Fibroblast of skin of right quadriceps (primary cell): ENCODE data around the gene TFF2.

ENCODE experiments used
- DNase-seq: peaks from one replicate; pipeline ENCODE4 v3.0.0-alpha.2; 2013

The TFF2 gene, protein sequence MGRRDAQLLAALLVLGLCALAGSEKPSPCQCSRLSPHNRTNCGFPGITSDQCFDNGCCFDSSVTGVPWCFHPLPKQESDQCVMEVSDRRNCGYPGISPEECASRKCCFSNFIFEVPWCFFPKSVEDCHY

DNA sequence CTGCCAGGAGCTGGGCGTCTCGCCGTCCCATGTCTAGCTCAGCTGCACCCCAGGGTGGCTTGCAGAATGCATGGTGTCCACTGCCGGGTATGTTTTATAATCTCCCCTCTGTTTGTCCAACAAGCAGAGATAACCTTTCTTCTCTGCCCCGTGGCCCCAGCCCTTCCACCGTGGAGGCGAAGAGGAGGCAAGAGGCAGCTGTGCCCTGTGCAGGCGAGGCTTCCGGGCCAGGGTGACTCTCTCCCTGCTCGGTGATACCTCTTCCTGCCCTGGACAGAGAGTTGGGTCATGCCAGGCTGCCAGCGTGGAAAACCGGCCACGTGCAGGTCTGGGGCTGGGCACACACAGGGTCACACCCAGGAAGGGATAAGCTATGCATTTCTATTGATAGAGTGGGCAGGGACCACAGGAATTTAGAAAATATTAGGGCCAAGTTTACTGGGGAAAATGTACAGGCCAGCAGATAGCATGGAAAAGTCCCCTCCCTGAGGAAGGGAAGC is at the start of gene TFF2:
Gene TFF2 (minus strand): TSS at position 68 of the 500 bp plus-strand sequence. CDS start 37 bp downstream, at position 31.
- DNase-seq: no peak

DNA sequence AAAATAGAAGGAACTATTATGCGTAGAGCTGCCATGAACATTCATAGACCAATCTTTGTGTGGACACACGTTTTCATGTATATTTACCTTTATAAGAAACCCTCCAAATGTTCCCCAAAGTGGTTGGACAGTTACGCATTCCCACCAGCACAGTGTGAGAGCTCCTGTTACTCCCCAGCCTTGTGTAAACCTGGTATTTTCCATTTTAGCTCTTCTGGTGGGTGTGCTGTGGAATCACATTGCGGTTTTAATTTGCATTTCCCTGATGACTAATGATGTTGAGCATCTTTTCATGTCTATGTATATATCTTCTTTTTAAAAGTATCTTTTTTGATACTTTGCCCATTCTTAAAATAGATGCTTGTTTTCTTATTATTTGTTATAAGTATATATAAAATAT is 49.7 kb upstream of the TFF2 start:
- DNase-seq: peak; percentile 17

DNA sequence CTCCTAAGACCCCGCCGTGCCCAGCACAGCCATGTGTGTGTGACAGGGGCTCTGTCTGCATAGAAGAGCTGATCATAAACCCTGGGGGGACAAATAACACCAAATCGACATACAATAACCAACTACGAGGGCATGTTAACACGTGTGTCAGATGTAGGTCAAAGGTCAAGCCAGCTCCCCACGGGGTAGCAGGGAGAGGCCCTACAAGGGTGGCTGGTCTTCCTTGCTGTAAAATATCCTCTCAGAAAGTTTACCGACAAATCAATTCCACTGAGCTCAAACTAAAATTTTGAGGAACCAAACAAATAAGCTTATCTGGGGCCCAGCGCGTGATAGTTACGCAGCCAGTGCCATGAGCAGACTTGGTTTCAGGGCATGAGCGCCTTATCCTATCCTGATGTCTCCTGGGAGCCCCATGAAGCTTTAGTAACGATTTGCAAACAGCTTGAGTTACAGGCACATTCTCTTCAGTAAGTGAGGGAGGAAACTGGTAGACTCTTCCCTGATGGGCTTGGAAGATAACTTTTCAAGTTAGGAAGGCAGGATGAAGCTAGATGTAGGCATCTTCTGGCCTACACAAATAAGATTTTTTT is 47.7 kb upstream of the TFF2 start:
- DNase-seq: no peak

DNA sequence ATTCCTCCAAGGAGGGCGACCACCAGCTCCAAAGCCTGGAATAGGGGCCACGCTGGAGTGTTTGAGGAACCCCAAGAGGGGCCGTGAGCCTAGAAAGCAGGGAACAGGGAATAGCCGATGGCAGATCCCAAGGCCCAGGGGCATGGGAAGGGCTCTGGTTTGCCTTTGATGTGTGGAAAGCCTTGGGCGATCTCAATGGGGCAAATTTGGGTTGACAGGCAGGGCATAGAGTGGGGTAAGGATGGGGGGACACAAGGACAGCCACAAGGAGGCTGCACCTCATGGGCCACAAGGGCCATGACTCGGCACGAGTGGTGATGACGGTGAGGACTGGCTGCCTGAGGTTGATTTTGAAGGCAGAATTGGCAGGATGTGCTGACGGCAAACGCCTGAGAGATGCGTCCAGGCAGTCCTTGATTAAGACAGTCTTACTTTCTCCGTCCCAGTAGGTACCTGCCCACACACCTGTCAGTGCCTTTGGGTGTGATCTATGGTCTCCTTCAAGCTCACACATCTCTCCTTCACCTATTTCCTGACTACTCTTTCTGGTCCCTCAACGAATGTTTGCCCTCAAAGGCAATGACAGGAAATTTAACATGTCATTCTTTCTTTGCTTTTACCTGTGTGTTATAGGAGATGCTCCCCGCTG is 47.1 kb upstream of the TFF2 start:
- no peak for DNase-seq

DNA sequence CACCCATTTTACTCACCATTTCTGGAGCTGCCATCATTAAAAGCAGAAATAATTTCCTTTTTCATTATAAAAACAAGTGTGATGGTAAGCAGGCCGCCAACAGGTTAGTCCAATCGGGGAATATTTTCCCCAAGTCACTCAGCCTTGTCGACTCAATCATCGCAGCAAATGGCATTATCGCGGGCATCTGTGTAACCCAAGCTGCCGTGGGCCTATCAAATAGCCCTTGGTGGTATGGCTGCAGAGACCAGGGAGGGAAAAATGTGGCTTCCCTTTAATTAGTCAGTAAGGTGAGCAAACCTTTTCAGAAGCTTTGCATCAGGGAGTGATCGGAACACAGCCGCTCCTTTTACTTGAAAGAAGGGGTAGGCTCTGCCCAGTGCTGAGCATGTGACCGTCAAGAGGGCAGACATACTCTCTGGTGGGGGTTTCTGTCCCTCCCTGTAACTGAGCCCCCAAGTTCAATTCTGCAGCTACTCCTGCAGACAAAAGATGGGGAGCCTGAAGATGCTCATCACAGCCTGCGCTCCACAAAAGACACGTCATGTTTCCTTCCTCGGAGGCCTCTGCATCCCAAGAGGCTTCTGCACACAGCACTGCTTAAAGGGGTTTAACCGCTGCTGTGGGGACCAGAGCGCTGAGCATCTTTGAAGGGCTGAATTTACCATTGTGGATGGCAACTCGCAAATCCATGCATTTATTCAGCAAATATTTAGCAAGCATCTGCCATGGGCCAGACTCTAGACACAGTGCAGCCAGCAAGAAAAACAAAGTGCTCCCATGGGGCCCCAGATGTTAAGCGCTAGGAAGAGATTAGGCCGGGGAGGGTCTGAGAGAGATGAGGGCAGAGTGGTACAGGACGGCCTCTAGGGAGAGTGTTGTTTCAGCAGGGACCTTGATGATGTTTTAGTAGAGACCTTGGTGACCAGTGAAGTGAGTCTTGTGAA is 46.3 kb upstream of the TFF2 start:
- no peak for DNase-seq

DNA sequence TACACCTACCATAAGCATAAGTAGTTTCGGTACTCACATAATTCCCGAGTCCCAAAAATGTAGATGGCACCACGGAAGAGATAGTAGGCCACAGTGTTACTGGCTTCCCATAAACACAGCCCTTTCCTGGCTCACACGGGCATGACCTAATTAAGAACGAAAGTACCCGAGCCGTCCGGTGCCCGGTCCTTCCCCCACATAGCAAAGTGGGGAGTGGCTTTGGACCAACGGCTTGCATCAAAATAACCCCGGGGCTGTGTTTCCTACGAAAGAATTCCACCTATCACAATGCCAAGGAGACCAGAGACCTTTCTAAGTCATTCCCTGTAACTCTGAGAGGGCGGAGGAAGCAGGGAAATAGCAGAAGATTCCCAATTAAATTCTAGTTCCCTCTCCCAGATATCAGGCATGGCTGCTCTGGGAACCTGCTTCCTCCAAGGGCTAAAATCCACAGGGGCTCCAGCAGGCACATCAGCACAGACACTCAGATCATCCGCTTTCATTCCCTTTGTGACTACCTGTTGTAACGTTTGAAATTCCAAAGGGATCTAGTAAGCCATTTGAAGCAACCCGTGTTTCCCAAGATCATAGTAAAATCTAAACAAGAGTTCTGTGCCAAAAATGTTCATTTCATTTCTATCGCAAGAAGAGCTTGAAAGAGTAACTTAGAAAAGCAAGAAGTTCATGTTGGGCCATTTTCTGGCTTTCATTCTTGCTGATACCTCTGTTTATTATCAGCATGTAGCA is 45.3 kb upstream of the TFF2 start, which contains the start of gene TMPRSS3:
Gene TMPRSS3 (minus strand): TSS at position 148 of the 747 bp plus-strand sequence. CDS start 635 bp downstream, outside the sequence.
- no peak for DNase-seq

DNA sequence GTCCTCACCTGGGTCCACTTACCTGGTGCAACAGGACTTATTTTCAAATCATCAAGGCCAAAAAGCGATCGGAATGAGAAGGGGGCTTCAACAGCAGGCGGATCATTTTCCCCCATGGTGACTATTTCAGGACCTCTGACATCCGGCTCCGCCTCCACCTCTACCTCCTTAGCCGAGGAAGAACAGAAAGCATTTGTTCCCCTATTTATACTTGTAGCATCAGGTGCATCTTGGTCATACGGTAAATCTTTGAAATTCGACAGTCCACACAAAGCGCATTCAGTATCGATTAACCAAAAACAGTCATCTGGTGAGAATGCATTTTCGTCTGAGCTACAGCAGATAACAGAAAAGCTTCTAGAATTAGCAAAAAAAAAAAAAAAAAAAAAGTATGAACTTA is 44.5 kb upstream of the TFF2 start:
- DNase-seq: no peak

DNA sequence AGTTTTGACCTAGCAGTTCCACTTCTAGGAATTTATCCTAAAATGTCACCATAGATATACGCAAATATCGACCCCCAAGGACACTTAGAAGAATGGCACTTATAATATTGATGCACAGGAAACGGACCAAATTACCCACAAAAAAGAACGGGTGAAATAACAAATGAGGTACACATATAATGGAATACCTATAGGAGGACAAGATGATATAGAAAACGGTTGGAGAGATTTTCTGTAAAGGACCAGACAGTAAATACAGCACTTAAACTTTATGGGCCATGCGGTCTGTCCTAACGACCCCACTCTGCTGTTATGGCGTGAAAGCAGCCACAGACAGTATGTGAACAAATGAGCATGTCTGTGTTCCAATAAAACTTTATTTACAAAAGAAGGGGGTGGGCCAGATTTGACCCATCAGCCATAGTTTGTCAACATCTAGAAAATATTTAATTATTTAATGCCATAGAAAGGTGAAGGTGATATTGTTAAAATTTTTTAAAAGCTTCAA is 42.7 kb upstream of the TFF2 start:
- no peak for DNase-seq

DNA sequence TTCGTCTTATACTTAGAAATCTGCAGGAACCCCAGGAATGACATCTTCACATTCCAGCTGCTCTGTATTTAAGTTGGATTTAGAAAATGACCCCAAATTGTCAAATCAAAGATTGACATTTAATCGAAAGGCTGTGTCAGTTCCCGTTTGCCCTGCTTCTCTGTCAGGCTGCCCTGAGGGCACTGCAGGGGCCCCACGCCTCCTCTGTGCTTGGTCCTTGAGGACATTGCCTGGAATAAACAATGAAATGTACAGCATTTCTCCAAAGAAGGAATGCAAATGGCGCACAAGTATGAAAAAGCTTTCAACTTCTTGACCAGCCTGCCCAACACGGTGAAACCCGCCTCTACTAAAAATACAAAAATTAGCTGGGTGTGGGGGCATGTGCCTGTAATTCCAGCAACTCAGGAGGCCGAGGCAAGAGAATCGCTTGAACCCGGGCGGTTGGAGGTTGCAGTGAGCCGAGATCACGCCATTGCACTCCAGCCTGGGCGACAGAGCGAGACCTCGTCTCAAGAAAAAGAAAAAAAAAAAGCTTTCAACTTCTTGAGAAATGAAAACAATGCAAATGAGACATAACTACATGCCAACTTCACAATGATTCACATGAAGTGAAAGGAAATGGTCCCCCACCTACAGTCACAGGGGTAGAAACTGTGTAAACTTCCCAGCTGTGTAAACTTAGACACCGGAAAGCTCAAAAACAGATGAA is 42.1 kb upstream of the TFF2 start:
- no peak for DNase-seq

DNA sequence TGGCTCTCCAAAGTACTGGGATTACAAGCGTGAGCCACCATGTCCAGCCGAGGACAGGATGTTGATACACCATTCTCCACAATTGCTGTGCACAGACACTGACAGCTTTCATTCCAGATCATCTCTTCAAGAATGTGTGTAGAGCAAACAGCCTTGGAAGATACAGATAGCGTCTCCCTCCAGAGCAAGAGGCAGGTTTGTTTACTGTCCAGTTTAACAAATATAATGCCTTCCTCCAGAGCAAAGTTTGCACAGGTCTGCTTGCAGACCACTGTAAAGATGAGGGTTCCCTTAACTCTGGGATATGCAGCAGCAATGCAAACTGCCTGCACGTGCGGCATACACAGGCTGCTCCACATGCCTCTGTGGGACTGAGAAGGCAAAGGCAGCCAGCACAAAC is 40.5 kb upstream of the TFF2 start:
- no peak for DNase-seq

DNA sequence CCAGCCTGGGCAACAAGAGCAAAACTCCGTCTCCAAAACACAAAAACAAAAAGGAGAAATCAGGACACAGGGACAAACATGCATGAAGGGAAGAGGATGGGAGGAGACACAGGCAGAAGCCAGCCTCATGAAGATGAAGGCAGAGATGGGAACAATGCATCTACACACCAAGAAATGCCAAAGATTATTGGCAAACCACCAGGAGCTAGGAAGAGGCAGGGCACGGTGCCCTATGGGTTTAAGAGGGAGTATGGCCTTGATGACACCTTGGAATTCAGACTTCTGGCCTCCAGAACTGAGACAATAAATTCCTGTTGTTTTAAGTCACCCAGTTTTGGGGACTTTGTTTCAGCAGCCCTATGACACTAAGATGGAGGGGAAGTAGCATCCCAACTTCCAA is 39.9 kb upstream of the TFF2 start:
- no peak for DNase-seq

DNA sequence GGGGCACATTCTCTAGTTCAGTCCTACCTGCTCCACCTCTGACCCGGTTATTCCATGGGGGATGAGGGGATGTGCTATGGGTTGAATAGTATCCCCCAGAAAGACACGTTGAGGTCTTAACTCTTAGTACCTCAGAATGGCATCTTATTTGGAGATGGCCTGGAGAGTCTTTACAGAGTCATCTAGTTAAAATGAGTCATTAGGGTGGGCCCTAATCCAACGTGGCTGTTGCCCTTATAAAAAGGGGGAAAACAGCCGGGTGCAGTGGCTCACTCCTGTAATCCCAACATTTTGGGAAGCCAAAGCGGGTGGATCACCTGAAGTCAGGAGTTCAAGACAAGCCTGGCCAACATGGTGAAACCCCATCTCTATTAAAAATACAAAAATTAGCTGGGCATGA is 39.4 kb upstream of the TFF2 start:
- no peak for DNase-seq

DNA sequence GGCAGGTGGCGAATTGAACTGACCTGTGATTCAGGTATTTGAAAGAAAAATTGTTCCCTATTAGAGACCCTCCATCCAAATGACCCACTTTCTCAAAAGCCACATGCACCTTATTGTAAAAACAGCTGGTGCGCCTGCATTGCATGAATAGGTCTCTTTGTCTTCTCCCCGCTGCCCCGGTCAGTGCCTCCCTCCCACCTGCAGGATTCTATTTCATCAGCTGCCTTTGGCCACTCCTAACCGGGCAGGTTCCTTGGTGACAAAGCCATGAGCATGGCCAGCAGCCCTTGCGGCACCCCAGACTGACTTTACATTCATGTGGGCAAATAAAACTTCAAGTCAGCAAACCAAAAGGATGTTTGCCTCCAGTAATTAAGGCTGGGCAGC is 38.6 kb upstream of the TFF2 start:
- DNase-seq: no peak

DNA sequence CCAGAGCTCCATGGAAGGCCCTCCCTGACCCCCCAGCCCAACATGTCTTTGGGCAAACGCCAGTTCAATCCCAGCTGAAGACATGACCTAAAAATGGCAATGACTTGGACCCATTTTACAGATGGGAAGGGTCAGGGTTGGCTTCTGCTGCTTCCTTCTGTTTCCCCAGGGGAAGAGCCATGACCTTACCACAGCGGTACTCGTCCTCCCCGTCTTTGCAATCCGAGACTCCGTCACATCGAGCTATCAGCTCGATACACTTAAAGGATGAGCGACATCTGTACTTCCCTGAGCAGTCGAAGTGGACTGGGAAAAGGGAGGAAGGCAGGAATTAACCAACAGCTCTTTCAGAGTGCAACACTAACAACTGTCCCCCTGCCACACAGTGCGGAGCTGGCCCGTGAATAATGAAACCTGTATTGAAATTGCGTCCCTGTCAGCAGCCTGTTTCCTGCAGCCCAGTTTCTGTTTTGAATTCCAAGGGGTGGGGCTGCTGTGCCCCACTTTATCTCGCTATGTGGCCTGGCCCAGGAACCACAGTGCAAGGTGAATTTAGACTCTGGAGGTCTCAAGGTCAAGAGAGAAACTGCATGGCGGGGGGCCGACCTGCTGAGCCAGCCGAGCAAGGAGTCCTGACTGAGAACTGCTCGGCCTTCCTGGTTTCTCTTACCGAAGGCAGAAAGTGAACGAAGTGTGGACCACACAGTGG is 38.1 kb upstream of the TFF2 start:
- no peak for DNase-seq

DNA sequence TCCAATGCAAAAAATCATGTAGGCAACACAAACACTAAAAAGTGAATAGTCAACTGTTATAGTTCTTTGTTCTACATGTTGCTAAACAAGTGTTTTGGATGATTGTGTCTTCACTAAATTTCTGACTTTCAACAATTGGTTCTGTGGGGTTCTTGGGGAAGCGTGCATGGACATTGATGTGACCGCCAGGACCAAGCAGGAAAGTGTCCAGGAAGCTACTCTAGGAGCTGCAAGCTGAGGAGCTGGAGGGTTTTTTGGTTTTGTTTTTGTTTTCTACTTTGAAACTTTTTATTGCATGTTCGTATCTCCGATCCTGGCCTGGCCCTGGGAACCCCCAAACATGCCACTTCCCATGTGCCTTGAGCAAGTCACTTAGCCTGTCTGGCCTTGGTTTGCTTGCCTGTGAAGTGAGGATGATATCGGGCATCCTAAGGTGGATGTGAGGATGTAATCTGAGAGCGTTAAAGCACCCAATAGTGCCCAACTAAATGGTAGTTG is 37.1 kb upstream of the TFF2 start:
- DNase-seq: no peak

DNA sequence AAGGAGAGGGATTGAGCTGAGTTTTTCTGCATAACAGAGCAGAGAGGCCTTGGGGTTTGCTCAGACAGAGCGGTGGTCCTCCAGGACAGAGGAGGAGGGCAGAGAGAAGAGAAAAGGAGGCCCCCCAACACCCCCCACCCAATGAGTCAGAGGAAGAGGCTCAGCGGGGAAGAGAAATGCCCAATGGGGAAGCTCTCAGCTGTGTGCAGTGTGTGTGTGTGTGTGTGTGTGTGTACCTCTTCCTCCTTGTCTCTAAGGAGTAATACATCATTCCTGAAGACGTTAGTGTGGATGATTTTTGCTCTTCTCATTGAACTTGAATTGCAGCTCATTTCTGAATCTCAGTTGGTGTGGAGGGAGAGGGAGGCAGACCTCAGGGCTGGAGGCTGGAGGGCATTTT is 36.4 kb upstream of the TFF2 start:
- no peak for DNase-seq

DNA sequence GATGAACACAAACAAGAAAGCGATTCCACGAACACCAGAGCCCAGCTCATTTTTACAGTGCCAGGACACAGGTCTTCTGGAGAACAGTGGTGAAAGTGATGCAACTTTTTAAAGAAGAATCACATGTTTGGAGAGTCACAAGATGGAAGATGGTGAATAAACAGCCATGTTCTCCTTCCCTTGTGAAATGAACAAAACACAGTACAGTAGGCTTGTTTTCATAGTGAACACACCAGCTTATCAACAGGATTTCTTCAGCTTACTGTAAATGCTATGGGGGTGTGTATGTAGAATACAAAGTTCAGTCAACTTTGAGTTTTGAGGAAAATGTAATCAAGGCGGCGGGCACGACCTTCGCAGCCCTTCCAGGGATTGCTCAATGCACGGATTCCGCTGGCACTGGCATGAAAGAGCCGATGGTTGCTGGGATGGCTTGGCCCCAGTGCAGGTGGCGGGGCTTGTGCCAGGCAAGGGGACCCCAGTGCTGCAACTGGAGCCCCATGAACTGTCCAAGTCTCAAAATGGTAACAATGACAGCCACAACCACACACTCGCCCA is 35.3 kb upstream of the TFF2 start:
- no peak for DNase-seq

DNA sequence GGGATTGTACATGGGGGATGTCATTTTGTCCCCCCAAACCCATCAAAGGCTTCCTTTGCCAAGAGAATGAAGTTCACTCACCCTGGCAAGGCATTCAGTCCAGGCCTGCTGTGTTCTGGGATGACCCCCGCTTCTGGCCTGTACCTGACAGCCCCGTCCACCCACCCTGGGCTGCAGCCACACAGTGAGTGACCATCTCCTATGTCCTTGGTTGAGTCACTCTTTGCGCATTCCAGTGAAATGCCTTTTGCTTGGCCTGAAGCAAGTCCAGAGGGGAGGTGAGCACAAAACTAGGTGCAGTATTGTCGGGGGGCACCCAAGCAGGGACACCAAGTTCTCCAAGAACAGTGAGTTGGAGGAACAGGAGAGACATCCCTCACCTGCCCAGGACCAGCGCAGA is 34.8 kb upstream of the TFF2 start:
- no peak for DNase-seq

DNA sequence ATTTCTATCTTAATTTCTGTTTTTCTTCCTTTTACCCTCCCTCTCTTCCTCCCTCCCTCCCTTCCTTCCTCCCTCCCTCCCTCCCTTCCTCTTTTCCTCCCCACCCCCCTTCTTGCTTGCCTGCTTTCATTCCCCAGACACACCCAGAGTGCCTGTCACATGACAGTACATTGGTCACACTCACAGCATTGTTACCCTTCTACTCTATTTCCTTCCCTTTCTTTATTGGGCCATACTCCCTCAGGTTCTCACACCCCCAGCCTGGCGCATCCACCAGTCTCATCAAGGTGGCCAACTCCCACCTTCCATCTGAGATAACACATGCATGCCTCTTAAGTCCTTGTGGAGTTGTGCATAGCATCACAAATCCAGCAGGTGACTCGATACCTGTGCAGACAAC is 34.2 kb upstream of the TFF2 start:
- no peak for DNase-seq

DNA sequence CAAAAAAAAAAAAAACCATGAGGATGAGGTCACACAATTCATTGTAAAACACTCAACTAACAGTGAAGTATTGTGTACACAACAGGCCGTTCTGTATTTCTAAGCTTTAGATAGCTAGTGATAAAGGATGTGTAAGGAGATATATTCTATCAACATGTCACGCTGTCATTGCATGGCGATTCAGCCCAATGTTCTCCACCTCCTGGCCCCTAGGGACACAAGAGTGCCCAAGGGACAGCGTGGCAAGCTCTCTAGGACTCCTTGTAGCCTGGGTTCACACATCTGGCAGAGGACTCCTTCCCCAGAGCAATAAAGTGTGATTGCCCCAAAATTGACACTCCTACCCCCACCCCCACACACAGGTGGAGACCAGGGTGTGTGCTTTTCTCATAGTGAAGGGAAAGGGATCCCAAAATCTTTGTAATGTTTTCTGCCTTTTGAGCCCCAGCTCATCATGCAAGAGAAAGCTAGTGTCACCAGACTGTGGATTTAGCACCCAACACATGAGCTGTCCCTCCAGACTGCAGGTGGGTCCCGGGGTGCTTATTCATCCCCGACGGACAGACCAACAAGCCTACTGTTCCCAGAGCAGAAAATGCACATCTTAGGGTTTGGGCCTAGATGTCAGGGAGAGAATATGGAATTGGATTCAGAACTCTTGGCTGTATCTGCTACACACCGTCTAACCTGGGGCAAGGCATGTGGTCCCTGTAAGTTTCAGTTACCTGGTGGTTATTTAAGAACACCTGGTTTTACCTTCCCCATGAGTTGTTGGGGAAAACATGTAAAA is 33.6 kb upstream of the TFF2 start:
- DNase-seq: no peak
